Measurements from ENCODE around the gene KCNAB2.

Gene KCNAB2

GRCh38 chr1:6098303-6099215 lies 52.9 kb downstream of the KCNAB2 start:
- Histone ChIP-seq H3F3A (ENCODE audit: control insufficient read depth, insufficient read depth) (no peaks in the 10 kb centered on the region), H3K27ac (ENCODE audit: low read depth, low read length) (no peak overlapping the region), H3K36me3 (ENCODE audit: control insufficient read depth, low read length) (no peaks in the 10 kb centered on the region), H3K79me2 (ENCODE audit: control insufficient read depth, low read length) (no peaks in the 10 kb centered on the region), H3K4me1 (ENCODE audit: control insufficient read depth, low read length) (no peaks in the 10 kb centered on the region), H3K4me3 (ENCODE audit: low read length) (no peak overlapping the region), H3K9me2 (replicated peaks; ENCODE audit: control insufficient read depth, low read length) (no peaks in the 10 kb centered on the region), H3K4me2 (ENCODE audit: low read length) (no peak overlapping the region), H3K9me3 (ENCODE audit: control insufficient read depth, insufficient read depth, low read length) (no peaks in the 10 kb centered on the region), H3K27me3 (ENCODE audit: control insufficient read depth, low read length) (no peaks in the 10 kb centered on the region), H4K20me1 (ENCODE audit: control insufficient read depth, insufficient read depth, low read depth, low read length) (no peaks in the 10 kb centered on the region)
- TF ChIP-seq EZH2phosphoT487 (IDR thresholded peaks at IDR 0.05; ENCODE audit: borderline replicate concordance, low read length) (no peak), CTCF (IDR thresholded peaks at IDR 0.05; ENCODE audit: low read depth, low read length, poor library complexity, severe bottlenecking) (no peak)

DNA sequence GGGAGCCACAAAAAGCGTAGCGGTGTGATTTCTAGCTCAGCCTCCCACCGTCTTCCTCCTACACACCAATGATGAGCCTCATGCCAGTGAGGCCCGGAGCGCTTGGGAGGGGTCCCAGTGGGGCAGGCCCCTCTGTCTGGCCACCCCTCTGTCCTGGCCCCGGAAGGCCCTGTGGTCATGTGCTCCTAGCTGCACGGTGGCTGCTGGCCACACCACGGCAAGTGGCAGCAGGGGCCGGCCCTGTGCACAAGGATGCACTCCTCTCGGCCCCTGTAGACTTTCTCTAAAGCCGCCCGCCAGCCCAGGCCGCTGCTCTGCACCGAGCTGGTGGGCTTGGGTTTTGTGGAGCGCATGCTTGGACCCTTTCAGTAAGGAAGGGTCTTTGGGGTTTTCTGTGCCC lies 53.6 kb downstream of the KCNAB2 start:
- H3K4me1 ChIP-seq (ENCODE audit: control insufficient read depth, low read length) = no peaks in the 10 kb centered on the region
- H3K4me2 ChIP-seq (ENCODE audit: low read length) = no peak overlapping the region
- no peaks in the 10 kb centered on the region for H4K20me1 ChIP-seq (ENCODE audit: control insufficient read depth, insufficient read depth, low read depth, low read length)
- no peaks in the 10 kb centered on the region for H3K36me3 ChIP-seq (ENCODE audit: control insufficient read depth, low read length)
- no peaks in the 10 kb centered on the region for H3K9me3 ChIP-seq (ENCODE audit: control insufficient read depth, insufficient read depth, low read length)
- H3K27me3 ChIP-seq (ENCODE audit: control insufficient read depth, low read length) = no peaks in the 10 kb centered on the region
- TF ChIP-seq EZH2phosphoT487 (IDR thresholded peaks at IDR 0.05; ENCODE audit: borderline replicate concordance, low read length) (no peak), CTCF (IDR thresholded peaks at IDR 0.05; ENCODE audit: low read depth, low read length, poor library complexity, severe bottlenecking) (no peak)
- H3K9me2 ChIP-seq (replicated peaks; ENCODE audit: control insufficient read depth, low read length) = no peaks in the 10 kb centered on the region
- H3K27ac ChIP-seq (ENCODE audit: low read depth, low read length) = no peak overlapping the region
- H3F3A ChIP-seq (ENCODE audit: control insufficient read depth, insufficient read depth) = no peaks in the 10 kb centered on the region
- no peak overlapping the region for H3K4me3 ChIP-seq (ENCODE audit: low read length)
- no peaks in the 10 kb centered on the region for H3K79me2 ChIP-seq (ENCODE audit: control insufficient read depth, low read length)

DNA sequence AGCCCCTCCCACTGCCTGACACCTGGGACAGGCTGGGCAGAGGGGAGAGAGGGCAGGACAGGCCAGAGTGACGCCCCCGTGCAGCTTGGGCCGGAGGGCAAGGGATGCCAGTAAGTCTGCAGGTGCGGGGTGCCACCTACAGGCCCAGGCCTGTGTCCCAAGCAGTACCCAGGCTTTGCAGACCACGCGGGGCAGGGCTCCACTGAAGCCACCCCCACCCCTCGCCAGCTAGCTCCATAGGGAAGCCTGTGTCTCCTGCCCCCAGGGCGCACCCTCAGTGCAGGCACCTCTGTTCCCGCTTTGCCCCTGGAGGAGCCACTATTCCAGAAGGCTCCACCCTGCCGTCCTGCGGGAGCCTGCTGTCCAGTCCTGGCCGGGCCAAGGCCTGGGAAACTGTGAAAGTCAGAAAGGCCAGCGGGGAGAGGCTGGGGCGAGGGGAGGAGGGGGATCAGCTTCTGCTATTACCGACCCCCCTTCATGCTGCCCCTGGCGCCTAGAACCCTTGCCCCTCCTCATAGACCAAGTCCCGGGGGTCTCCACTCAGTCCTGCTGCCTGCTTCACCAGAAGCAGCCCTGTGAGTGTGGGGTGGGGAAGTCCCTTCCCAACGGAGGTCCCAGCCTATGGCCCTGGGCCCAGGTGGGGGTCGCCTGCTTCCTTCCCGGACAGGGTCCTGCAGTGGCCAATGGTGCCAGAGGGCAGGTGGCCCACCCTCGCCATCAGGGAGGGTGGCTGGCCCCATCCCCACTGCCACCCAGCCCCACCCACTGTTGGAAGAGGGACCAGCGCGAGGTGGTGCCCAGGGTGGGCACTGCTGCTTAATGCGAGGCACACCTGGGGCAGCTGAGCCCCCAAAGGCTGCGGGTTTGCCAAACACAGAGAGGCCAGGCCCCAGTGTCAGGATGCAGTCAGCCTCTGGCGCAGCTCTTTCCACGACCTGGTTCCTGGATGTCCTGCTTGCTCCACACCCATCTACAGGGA lies 54.4 kb downstream of the KCNAB2 start:
- H3K27me3 ChIP-seq (ENCODE audit: control insufficient read depth, low read length) = no peaks in the 10 kb centered on the region
- H3K4me1 ChIP-seq (ENCODE audit: control insufficient read depth, low read length) = no peaks in the 10 kb centered on the region
- TF ChIP-seq EZH2phosphoT487 (IDR thresholded peaks at IDR 0.05; ENCODE audit: borderline replicate concordance, low read length) (no peak), CTCF (IDR thresholded peaks at IDR 0.05; ENCODE audit: low read depth, low read length, poor library complexity, severe bottlenecking) (no peak)
- no peak overlapping the region for H3K4me3 ChIP-seq (ENCODE audit: low read length)
- no peaks in the 10 kb centered on the region for H3F3A ChIP-seq (ENCODE audit: control insufficient read depth, insufficient read depth)
- H3K9me2 ChIP-seq (replicated peaks; ENCODE audit: control insufficient read depth, low read length) = no peaks in the 10 kb centered on the region
- no peaks in the 10 kb centered on the region for H3K79me2 ChIP-seq (ENCODE audit: control insufficient read depth, low read length)
- no peaks in the 10 kb centered on the region for H3K9me3 ChIP-seq (ENCODE audit: control insufficient read depth, insufficient read depth, low read length)
- H3K36me3 ChIP-seq (ENCODE audit: control insufficient read depth, low read length) = no peaks in the 10 kb centered on the region
- H4K20me1 ChIP-seq (ENCODE audit: control insufficient read depth, insufficient read depth, low read depth, low read length) = no peaks in the 10 kb centered on the region
- no peak overlapping the region for H3K4me2 ChIP-seq (ENCODE audit: low read length)
- H3K27ac ChIP-seq (ENCODE audit: low read depth, low read length) = no peak overlapping the region
